Transverse colon (tissue), 4 donors: ENCODE data around the gene DUSP21. TPM values are rescaled to one million over a fixed set of nuclear protein-coding genes. Genes with fewer than 3 reads are reported as not detected.

Source experiments
- DNase-seq: peaks from one replicate; pipeline ENCODE4 v3.0.0-alpha.2; 2019
- H3K27ac ChIP-seq, 4 donors: fragments of 200-600 bp; sonication (generic); 2 replicates each; pipeline ENCODE4 v1.5.1; 2016 to 2018; ENCODE audit warnings: inconsistent platforms in 4 of 4
- H3K27me3 ChIP-seq: fragments of 200-600 bp; sonication (generic); 2 replicates; pipeline ENCODE4 v1.5.1; 2017; ENCODE audit warnings: inconsistent platforms
- H3K36me3 ChIP-seq, 4 donors: fragments of 200-600 bp; sonication (generic); 2 replicates each; pipeline ENCODE4 v1.5.1; 2017 to 2019; ENCODE audit warnings: inconsistent platforms in 4 of 4
- H3K4me1 ChIP-seq, 4 donors: fragments of 200-600 bp; sonication (generic); 2 replicates each; pipeline ENCODE4 v1.5.1; 2017 to 2020; ENCODE audit warnings: inconsistent platforms in 4 of 4
- H3K4me3 ChIP-seq, 4 donors: fragments of 200-600 bp; sonication (generic); 1 replicate in 1 of 4; 2 replicates in 3 of 4; pipeline versions ENCODE4 v1.5.1 to v1.6.1; 2017 to 2019; ENCODE audit warnings: inconsistent platforms in 4 of 4
- H3K9me3 ChIP-seq, 2 donors: fragments of 200-600 bp; sonication (generic); 2 replicates each; pipeline ENCODE4 v1.5.1; 2017 to 2019; ENCODE audit warnings: inconsistent platforms in 2 of 2
- EP300 ChIP-seq: sonication (generic); formaldehyde crosslinking; IDR thresholded peaks from one replicate; pipeline ENCODE4 v1.6.1; 2017; ENCODE audit warnings: antibody characterized with exemption, low read depth
- POLR2A ChIP-seq: fragments of 450-650 bp; IDR thresholded peaks from one replicate; pipeline ENCODE4 v1.6.1; 2016; ENCODE audit warnings: antibody characterized with exemption, mild to moderate bottlenecking, moderate library complexity
- POLR2AphosphoS5 ChIP-seq, 3 donors: sonication (generic); formaldehyde crosslinking; IDR thresholded peaks; one replicate each; pipeline ENCODE4 v1.6.1; 2016; ENCODE audit warnings: antibody characterized with exemption in 3 of 3
- WGBS, 2 donors: methylation state at CpG; one replicate each; pipeline ENCODE4 v1.1.5; 2018; ENCODE audit warnings: low coverage in 1 of 2; 5-methylcytosine and 5-hydroxymethylcytosine counted together
- in situ Hi-C, 4 donors: fragments of 200-750 bp; cut with MboI; loops; one replicate each; pipeline versions ENCODE4 v1.15.0 to v1.15.1; 2017; ENCODE audit warnings: low sequenced_read_pairs in 3 of 4, low pct_ligation_motif_present in 1 of 4, low pct_unique_long_range_greater_than_20kb in 1 of 4
- intact Hi-C: fragments of 100-400 bp; cut with DNase I; formaldehyde crosslinking; loops from one replicate; pipeline ENCODE4 v1.15.1; 2023; ENCODE audit warnings: low total_unique reads
- total RNA-seq, 4 donors: library from RNA; depleted of rRNA; stranded (reverse); fragments of >200 nt; gene quantifications; one replicate each; pipeline ENCODE4 v1.1.0, GENCODE V29; 2016
- TF ChIP-seq, protein P1 (sequence below), 5 experiments: fragments of 200-600 bp in 3 of 5; fragments of 450-650 bp in 2 of 5; sonication (generic) in 3 of 5; IDR thresholded peaks; 1 replicate in 2 of 5; 2 replicates in 3 of 5; pipeline ENCODE4 v1.5.1; 2016 to 2017; ENCODE audit warnings: antibody characterized with exemption in 5 of 5, inconsistent platforms in 3 of 5, mild to moderate bottlenecking in 2 of 5, moderate library complexity in 1 of 5

DUSP21 gene
- total RNA-seq, 4 donors from 2014 or later = not detected

DNA sequence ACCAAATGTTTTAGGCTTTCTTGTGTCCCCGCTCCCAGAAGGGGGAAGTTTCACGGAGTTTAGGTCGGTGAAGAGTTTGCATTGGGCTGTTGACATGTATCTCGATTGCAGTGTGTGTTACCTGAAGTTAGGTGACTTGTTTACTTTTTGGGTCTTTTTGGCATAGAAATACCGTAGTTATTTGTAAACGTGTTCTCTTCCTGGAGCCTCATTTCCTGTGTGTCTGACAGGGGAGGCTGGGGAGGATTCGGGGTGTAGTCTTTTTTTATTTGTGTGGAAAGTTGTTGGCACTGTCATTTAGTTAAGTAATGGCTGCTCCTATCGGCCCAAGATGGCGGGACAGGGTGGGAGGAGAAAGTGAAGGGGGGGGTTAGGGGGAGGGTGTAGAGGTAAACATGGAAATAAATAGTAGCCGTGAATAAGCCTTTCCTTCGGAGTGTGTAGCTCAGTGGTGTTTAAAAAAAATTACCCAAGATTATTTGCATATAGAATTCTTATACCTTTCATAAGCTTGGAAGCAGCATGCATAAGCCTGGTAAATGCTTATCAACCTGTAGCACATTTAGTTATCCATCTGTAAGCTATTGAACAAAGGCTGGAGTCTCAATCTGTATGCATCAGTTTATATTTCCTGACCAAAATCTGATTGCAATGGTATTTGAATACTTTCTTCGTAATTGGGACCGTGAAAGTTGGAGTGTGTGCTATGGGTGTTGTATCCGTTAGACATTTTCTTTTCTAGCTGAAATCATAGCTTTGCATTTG, 30.8 kb downstream of the DUSP21 start:
- peak; percentile 42 for DNase-seq

DNA sequence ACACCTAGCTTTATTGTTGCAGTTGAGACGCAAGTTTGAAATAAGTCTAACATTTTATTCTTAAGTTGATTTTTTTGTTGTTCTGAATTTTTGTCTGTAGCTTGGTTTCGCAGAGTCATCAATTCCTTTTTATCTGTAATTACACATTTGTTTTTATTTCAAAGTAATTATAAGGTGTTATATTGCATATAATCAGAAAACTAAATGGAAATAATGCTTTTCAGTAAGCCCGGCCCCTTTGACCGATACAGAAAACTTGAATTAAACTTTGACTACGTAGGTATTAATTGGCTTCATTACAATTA, 31.3 kb downstream of the DUSP21 start:
- DNase-seq = no peak
- in situ Hi-C loops (loop anchor here in 2 of 4 donors (25.0 kb wide), 1 partner anchor 187 kb away; no protein-coding TSS in a partner anchor), intact Hi-C loops (no loop called here)
- Histone ChIP-seq H3K4me1 (peaks cover 5 to 23% (median 12%) of the 10 kb centered on the region in 4 donors), H3K27me3 (no peaks in the 10 kb centered on the region), H3K4me3 (peak overlapping the region; percentile 89 to 97 (median 96)), H3K36me3 (no peaks in the 10 kb centered on the region), H3K27ac (peak overlapping the region; percentile 98 to 100 (median 100)), H3K9me3 (no peaks in the 10 kb centered on the region)
- 0 to 30% methylated on average over 3 to 5 of the region's 5 CpGs for WGBS, 2 donors
- TF ChIP-seq, protein P1, sequence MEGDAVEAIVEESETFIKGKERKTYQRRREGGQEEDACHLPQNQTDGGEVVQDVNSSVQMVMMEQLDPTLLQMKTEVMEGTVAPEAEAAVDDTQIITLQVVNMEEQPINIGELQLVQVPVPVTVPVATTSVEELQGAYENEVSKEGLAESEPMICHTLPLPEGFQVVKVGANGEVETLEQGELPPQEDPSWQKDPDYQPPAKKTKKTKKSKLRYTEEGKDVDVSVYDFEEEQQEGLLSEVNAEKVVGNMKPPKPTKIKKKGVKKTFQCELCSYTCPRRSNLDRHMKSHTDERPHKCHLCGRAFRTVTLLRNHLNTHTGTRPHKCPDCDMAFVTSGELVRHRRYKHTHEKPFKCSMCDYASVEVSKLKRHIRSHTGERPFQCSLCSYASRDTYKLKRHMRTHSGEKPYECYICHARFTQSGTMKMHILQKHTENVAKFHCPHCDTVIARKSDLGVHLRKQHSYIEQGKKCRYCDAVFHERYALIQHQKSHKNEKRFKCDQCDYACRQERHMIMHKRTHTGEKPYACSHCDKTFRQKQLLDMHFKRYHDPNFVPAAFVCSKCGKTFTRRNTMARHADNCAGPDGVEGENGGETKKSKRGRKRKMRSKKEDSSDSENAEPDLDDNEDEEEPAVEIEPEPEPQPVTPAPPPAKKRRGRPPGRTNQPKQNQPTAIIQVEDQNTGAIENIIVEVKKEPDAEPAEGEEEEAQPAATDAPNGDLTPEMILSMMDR (IDR thresholded peaks at IDR 0.05) = no peak
- TF ChIP-seq POLR2AphosphoS5 (IDR thresholded peaks at IDR 0.05) (no peak), EP300 (no peak), POLR2A (no peak)

More for the DNA sequence above, 30.8 kb downstream of the DUSP21 start:
- WGBS, 2 donors = 0 to 1% methylated on average over 3 to 14 of the region's 14 CpGs
- intact Hi-C loops = no loop called here
- in situ Hi-C loops = loop anchor here in 2 of 4 donors (25.0 kb wide), 1 partner anchor 188 kb away; no protein-coding TSS in a partner anchor
- TF ChIP-seq POLR2A (no peak), POLR2AphosphoS5 (IDR thresholded peaks at IDR 0.05) (no peak), EP300 (no peak)
- TF ChIP-seq, protein P1 (IDR thresholded peaks at IDR 0.05) = no peak
- H3K27ac ChIP-seq = peak overlapping the region; percentile 98 to 100 (median 100)
- no peaks in the 10 kb centered on the region for H3K27me3 ChIP-seq
- H3K4me1 ChIP-seq = peaks cover 5 to 23% (median 12%) of the 10 kb centered on the region in 4 donors
- no peaks in the 10 kb centered on the region for H3K36me3 ChIP-seq
- peak overlapping the region; percentile 89 to 97 (median 96) for H3K4me3 ChIP-seq
- H3K9me3 ChIP-seq = no peaks in the 10 kb centered on the region

DNA sequence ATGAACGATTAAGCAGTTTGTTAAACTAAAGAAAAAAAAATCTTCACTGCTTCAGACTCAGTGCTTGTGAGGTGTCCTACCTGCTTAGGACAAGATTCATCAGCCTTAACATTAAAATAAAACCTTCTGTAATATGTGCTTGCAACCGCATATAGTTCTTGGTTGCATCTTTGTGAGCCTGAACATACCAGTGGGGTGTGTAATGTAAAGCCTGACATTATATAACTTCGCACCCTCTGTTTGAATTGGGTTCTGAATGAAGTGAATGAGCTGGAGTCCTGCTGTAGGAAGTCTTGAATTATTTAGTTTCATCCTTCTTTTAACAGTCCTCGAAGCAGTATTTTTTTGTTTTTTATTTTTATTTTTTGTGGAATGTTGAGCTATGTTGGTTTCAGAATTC, 32.3 kb downstream of the DUSP21 start:
- intact Hi-C loops = no loop called here
- Histone ChIP-seq H3K4me1 (peaks cover 5 to 22% (median 12%) of the 10 kb centered on the region in 4 donors), H3K4me3 (peak overlapping the region in 2 of 4 donors; percentile 89 to 96), H3K27ac (peak overlapping the region in 1 of 4 donors; percentile 100), H3K36me3 (no peaks in the 10 kb centered on the region), H3K9me3 (no peaks in the 10 kb centered on the region), H3K27me3 (no peaks in the 10 kb centered on the region)
- in situ Hi-C loops = loop anchor here in 2 of 4 donors (25.0 kb wide), 1 partner anchor 186 kb away; no protein-coding TSS in a partner anchor
- no peak for DNase-seq
- WGBS, 2 donors = 0 to 52% methylated on average over 3 to 4 of the region's 4 CpGs
- no peak for TF ChIP-seq EP300
- TF ChIP-seq POLR2A = no peak
- TF ChIP-seq, protein P1 (IDR thresholded peaks at IDR 0.05) = no peak
- TF ChIP-seq POLR2AphosphoS5 (IDR thresholded peaks at IDR 0.05) = no peak

DNA sequence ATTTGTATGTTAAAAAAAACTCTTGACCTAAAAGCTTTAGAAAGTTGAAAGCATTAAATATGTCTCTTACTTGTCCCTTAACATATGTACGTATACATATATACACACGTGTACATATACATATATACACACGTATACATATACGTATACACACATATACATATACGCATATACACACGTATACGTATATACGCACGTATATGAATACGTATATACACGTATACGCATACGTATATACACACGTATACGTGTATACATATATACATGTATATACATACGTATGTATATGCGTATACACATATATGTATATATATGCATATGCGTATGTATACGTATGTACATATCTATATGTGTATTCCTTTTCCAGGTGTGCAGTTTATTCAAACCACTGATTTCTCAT, 32.9 kb downstream of the DUSP21 start:
- no peak for DNase-seq
- Histone ChIP-seq H3K27me3 (no peaks in the 10 kb centered on the region), H3K4me3 (no peak overlapping the region), H3K4me1 (peaks cover 5 to 16% (median 12%) of the 10 kb centered on the region in 4 donors), H3K27ac (no peak overlapping the region), H3K36me3 (no peaks in the 10 kb centered on the region), H3K9me3 (no peaks in the 10 kb centered on the region)
- in situ Hi-C loops (loop anchor here in 2 of 4 donors (25.0 kb wide), 1 partner anchor 186 kb away; no protein-coding TSS in a partner anchor), intact Hi-C loops (no loop called here)
- WGBS, 2 donors = 88 to 94% methylated on average over 15 to 19 of the region's 19 CpGs
- TF ChIP-seq EP300 (no peak), POLR2AphosphoS5 (IDR thresholded peaks at IDR 0.05) (no peak), POLR2A (no peak)
- TF ChIP-seq, protein P1 (IDR thresholded peaks at IDR 0.05) = no peak
